Activated CD4-positive, alpha-beta T cell treated with anti-CD3 and anti-CD28 coated beads for 36 hours (primary cell): ENCODE results near the gene MOK. TPM values are rescaled to one million over a fixed set of nuclear protein-coding genes. Genes with fewer than 3 reads are reported as not detected.

ENCODE experiments used
- ATAC-seq: fragments of 200-7000 bp; cut with Tn5 transposase; one replicate; pipeline ENCODE4 v1.10.0; 2021; ENCODE audit warnings: mild to moderate bottlenecking, moderate library complexity
- CTCF ChIA-PET: fragments of 350-600 bp; sonication (Branson Sonifier 250); formaldehyde crosslinking; loops from one replicate; lab custom pipeline; 2021; ENCODE audit warnings: antibody characterized with exemption; lab: Charles Lee
- POLR2A ChIA-PET: fragments of 350-600 bp; sonication (Branson Sonifier 250); formaldehyde crosslinking; loops from one replicate; lab custom pipeline; 2021; ENCODE audit warnings: antibody characterized with exemption, inconsistent platforms; lab: Charles Lee
- DNase-seq: peaks from one replicate; pipeline ENCODE4 v3.0.0-alpha.2; 2020
- H3K27ac Mint-ChIP-seq: one replicate; pipeline ENCODE4 v1.8.0; 2021; ENCODE audit warnings: mixed read lengths
- H3K27me3 Mint-ChIP-seq: one replicate; pipeline ENCODE4 v1.8.0; 2021; ENCODE audit warnings: mixed read lengths
- H3K36me3 Mint-ChIP-seq: one replicate; pipeline ENCODE4 v1.8.0; 2021; ENCODE audit warnings: low read depth, mixed read lengths
- H3K4me1 Mint-ChIP-seq: one replicate; pipeline ENCODE4 v1.8.0; 2021; ENCODE audit warnings: mixed read lengths
- H3K4me3 Mint-ChIP-seq: one replicate; pipeline ENCODE4 v1.8.0; 2021; ENCODE audit warnings: mild to moderate bottlenecking, moderate library complexity, mixed read lengths
- H3K9me3 Mint-ChIP-seq: one replicate; pipeline ENCODE4 v1.8.0; 2021; ENCODE audit warnings: low read depth, mixed read lengths
- intact Hi-C, 2 experiments: fragments of 100-400 bp; cut with DNase I in 1 of 2; cut with micrococcal nuclease in 1 of 2; formaldehyde crosslinking; loops; one replicate each; pipeline versions ENCODE4 v1.14.2 to v1.15.1; 2022 to 2024; cut with DNase I, micrococcal nuclease
- total RNA-seq, 2 experiments: library from RNA; stranded (reverse); gene quantifications; one replicate each; pipeline ENCODE4 v1.2.3, GENCODE V29; 2021

Gene MOK
- total RNA-seq, 2 experiments from 2014 or later, result 6.5 to 6.6 TPM

DNA sequence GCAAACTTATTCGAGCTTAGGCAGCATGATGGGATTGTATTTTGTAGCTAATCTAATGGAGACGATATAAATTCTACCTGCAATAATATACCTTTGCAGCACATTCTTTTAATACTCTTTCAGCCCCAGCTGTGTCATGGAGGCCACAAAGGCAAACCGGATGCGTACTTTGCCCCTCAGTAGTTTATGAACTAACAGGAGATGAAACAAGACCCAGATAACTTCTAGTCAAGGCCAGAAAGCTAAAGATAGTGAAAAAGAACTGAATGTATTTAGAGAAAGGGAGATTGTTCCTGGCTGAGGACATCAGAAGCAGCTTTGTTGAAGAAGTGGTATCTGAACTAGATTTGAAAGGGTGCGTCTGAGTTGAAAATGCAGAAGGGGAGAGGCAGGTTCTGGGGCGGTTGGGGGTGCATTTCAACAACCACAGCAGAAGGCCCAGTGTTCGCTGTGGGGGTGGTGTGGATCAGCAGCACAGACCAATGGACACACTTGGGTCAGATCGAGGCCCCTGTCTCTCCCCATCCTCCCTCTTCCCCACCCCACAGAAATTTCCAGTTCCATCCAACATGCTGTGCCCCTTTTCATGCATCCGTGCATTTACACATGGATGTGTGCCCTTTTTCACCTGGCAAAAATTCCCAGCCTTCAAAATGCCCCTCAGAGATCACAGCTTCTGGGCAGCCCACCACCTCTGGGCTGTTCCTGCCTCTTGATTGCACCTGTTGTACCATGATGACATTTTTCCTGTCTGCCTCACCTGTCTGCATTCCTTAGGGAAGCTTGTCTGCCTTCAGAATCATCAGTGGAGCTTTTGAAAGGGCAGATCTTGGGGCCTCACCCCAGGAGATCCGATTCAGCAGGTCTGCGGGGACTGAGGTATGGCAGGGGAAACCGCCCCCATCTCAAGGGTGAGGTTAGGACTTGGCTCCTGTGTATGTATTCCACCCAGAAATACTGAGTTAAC, 16.8 kb upstream of the MOK start:
- Mint-ChIP-seq H3K4me3 (peak overlapping the region; percentile 87), H3K27ac (no peak overlapping the region)

DNA sequence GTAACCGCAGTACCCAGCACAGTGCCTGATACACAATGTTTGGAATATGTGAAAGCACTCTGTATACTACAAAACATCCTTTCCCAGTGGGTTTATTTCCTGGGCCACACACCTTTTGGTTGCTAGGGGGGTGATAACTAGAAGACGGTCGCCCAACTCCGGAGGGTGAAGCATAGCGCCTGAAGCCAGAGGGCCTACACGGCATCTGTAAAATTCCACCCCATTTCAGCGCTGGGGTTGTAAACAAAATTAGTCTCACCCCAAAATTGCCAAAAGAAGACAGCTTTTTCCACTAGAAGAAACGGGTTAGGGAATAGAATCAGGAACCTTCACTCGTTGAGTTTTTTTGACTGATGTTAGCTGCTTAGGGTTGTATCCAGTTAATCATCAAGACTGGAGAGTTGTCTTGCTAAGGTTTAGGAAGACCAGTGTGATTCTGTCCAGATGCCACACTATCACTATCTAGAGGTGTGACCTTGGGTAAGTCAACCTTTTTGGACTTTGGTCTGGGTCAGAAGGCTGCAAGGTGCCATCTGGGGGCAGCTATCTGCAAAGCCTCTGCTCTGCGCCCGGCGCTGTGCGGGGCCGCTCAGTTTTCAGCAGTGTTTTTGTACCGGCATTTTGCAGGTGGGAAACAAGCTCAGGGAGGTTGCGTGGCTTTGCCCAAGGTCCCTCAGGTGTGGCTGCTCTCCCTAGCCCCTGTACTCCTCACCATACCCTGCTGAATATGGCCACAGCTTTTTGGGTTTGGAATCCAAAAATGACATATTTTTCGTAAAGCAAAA, 15.9 kb upstream of the MOK start:
- peaks cover 44% of the 10 kb centered on the region for H3K4me1 Mint-ChIP-seq
- peak overlapping the region; percentile 87 for H3K4me3 Mint-ChIP-seq
- ChIA-PET CTCF (interaction anchor here (0.5 to 1.2 kb wide), 5 partner anchors 16 to 273 kb away, joined by 3 to 4 read pairs (median 4); partner anchors contain the start of genes CINP, MOK and TECPR2), POLR2A (interaction anchor here (0.6 kb wide), 1 partner anchor 1025 kb away, joined by 9 read pairs; no protein-coding TSS in a partner anchor)
- H3K27ac Mint-ChIP-seq, result peak overlapping the region; percentile 86
- no peak for DNase-seq
- ATAC-seq, result no peak
- no peaks in the 10 kb centered on the region for H3K27me3 Mint-ChIP-seq
- intact Hi-C loops, result no loop called here
- no peaks in the 10 kb centered on the region for H3K9me3 Mint-ChIP-seq
- H3K36me3 Mint-ChIP-seq, result peaks cover 1% of the 10 kb centered on the region

More for the DNA sequence above, 16.8 kb upstream of the MOK start:
- ATAC-seq (no peak), DNase-seq (no peak)
- Mint-ChIP-seq H3K9me3 (no peaks in the 10 kb centered on the region), H3K36me3 (peaks cover 5% of the 10 kb centered on the region), H3K4me1 (peaks cover 36% of the 10 kb centered on the region), H3K27me3 (no peaks in the 10 kb centered on the region)
- intact Hi-C loops, result no loop called here
- ChIA-PET CTCF (interaction anchor here (0.5 to 1.2 kb wide), 8 partner anchors 16 to 373 kb away, joined by 3 to 4 read pairs (median 3); partner anchors contain the start of gene MOK), POLR2A (interaction anchor here (0.6 kb wide), 1 partner anchor 1024 kb away, joined by 9 read pairs; no protein-coding TSS in a partner anchor)

DNA sequence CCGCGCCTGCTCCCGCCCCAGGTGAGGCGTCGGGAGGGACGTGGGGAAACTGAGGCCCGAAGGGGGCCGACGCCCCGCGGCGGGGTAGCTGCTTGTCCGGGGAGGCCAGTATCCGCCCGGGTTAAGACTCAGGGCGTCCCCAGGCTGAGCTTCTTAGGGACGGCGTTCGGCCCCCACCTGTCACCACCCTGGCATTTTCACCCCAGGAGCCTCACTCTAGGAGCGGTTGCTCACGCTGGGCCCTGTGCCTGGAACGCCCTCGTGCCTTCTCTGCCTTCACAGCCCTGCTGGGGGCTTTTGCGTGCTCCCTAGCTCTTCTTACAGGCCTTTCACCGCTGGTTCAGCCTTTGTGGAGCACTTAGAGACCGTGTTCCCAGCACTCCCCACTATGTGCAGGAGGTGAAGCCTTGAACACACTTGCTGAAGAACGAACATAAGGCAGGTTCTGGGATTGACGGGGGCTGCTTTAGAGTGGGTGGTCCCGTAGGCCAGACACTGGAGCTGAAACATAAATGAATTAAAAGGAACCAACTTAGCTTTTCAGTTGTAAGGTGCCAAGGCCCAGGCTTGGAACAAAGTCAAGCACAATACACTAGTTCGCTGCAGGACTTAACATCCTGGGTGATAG, 15.2 kb upstream of the MOK start:
- peak overlapping the region; percentile 87 for H3K4me3 Mint-ChIP-seq
- intact Hi-C loops, result no loop called here
- H3K9me3 Mint-ChIP-seq, result no peaks in the 10 kb centered on the region
- POLR2A ChIA-PET, result no interaction called here
- no peaks in the 10 kb centered on the region for H3K27me3 Mint-ChIP-seq
- H3K27ac Mint-ChIP-seq, result peak overlapping the region; percentile 86
- H3K4me1 Mint-ChIP-seq, result peaks cover 44% of the 10 kb centered on the region
- ATAC-seq (no peak), DNase-seq (peak; percentile 56)
- CTCF ChIA-PET, result interaction anchor here (1.2 to 1.3 kb wide), 4 partner anchors 15 to 196 kb away, joined by 4 to 6 read pairs (median 4); partner anchors contain the start of genes CINP, MOK and TECPR2
- peaks cover 1% of the 10 kb centered on the region for H3K36me3 Mint-ChIP-seq

DNA sequence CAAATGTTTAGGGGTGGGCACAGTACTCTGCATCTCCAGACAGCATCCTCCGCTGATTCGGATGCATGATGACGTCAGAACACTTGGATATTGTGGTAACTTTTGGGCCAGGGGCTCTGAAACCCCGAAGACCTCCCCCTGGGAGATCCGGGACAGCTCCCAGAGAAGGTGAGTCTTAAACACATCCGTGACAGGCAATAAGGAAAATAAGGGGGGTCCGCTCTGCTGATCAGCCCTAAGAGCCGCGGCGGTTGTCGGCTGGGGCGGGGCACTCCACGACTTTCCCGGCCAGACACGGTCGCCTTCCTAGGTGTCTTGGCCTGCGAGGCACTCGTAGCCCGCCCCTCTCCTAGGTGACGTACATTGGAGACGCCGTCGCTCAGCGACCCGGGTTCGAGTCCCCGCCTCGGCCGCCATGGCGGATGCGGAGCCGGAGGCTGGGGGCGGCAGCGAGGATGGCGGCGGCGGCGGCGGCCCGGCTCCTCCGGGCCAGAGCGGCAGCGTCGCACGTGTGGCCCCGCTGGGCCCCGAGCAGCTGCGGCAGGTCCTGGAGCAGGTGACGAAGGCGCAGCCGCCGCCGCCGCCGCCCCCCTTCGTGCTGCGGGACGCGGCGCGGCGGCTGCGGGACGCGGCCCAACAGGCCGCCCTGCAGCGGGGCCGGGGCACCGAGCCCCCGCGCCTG, 14.5 kb upstream of the MOK start, which contains the start of gene ZNF839:
Gene ZNF839 (plus strand): TSS at position 396 of the 682 bp plus-strand sequence. CDS start 20 bp downstream, at position 416.
- DNase-seq (peak; percentile 97), ATAC-seq (peak; percentile 72)
- no peaks in the 10 kb centered on the region for H3K27me3 Mint-ChIP-seq
- ChIA-PET POLR2A (no interaction called here), CTCF (interaction anchor here (0.6 to 1.4 kb wide), 7 partner anchors 11 to 511 kb away, joined by 3 to 6 read pairs (median 4); partner anchors contain the start of genes CINP and TECPR2)
- H3K9me3 Mint-ChIP-seq, result no peaks in the 10 kb centered on the region
- H3K4me1 Mint-ChIP-seq, result peaks cover 50% of the 10 kb centered on the region
- H3K27ac Mint-ChIP-seq, result peak within 1 kb of the TSS; percentile 98
- H3K36me3 Mint-ChIP-seq, result peaks cover 1% of the 10 kb centered on the region
- intact Hi-C loops, result loop anchor here (1.0 to 10.0 kb wide), 13 partner anchors 43 to 1015 kb away; partner anchors contain the start of genes CINP (in 2 of the 2), TECPR2 (in 2 of the 2), EIF5 (in 1 of the 2) and HSP90AA1 (in 1 of the 2)
- H3K4me3 Mint-ChIP-seq, result peak within 1 kb of the TSS; percentile 92

GRCh38 chr14:102318781-102319276, 13.9 kb upstream of the MOK start:
- DNase-seq, result peak; percentile 41
- peak; percentile 3 for ATAC-seq
- Mint-ChIP-seq H3K4me1 (peaks cover 57% of the 10 kb centered on the region), H3K9me3 (no peaks in the 10 kb centered on the region), H3K36me3 (peaks cover 1% of the 10 kb centered on the region), H3K4me3 (peak overlapping the region; percentile 92), H3K27ac (peak overlapping the region; percentile 98), H3K27me3 (no peaks in the 10 kb centered on the region)
- POLR2A ChIA-PET, result no interaction called here
- intact Hi-C loops, result loop anchor here (1.0 to 10.0 kb wide), 13 partner anchors 43 to 1016 kb away; partner anchors contain the start of genes CINP (in 2 of the 2), TECPR2 (in 2 of the 2), EIF5 (in 1 of the 2) and HSP90AA1 (in 1 of the 2)
- CTCF ChIA-PET, result interaction anchor here (0.6 to 1.9 kb wide), 6 partner anchors 10 to 611 kb away, joined by 3 to 6 read pairs (median 4); partner anchors contain the start of genes CINP and TECPR2

GRCh38 chr14:102317564-102318248, 12.7 kb upstream of the MOK start:
- H3K9me3 Mint-ChIP-seq, result no peaks in the 10 kb centered on the region
- H3K27ac Mint-ChIP-seq, result peak overlapping the region; percentile 98
- ChIA-PET CTCF (interaction anchor here (0.6 to 2.2 kb wide), 13 partner anchors 13 to 610 kb away, joined by 3 to 17 read pairs (median 4); partner anchors contain the start of genes ANKRD9, CINP, MOK and TECPR2), POLR2A (interaction anchor here (0.9 kb wide), 1 partner anchor 44 kb away, joined by 3 read pairs; no protein-coding TSS in a partner anchor)
- ATAC-seq, result peak; percentile 17
- peaks cover 61% of the 10 kb centered on the region for H3K4me1 Mint-ChIP-seq
- DNase-seq, result peak; percentile 76
- intact Hi-C loops, result loop anchor here (1.0 to 10.0 kb wide), 14 partner anchors 133 to 1017 kb away; partner anchors contain the start of genes HSP90AA1 (in 2 of the 2), DYNC1H1 (in 1 of the 2), EIF5 (in 1 of the 2) and PPP2R5C (in 1 of the 2)
- no peaks in the 10 kb centered on the region for H3K27me3 Mint-ChIP-seq
- H3K4me3 Mint-ChIP-seq, result peak overlapping the region; percentile 92
- no peaks in the 10 kb centered on the region for H3K36me3 Mint-ChIP-seq

DNA sequence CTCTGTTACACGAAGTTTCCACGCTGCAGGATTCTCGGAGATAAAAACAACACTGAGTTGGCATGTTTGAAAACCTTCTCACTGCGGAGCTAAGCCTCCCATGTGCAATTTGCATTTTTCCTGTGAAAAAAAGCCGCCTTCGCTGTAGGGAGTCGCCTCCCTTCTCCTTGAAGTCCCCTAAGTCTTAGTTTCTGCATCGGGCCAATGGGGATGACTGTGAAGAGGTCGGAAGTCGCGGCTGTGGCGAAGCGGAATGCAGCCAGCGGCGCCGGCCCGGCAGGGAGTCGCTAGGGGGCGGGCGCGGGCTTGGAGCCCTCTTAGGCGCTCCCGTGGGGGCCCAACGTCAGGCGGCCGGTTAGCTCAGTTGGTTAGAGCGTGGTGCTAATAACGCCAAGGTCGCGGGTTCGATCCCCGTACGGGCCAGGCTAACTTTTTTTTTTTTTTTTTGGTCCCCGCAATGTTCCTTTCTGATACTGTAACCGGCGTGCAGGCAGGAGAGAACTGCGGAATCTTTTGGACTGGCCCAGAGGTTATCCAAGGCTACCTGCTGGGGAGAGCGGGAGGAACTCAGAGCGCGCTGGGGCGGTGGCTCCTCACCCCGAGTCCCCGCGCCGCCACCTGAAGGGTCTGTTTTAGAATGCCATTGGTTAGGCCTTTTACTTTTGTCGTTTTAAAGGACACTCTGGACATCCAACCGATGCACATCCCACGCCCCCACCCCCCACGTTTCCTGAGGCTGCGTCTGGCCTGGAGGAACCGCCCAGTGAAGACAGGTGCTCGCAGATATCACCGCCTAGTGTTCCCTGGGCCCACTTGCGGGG, 12.0 kb upstream of the MOK start:
- ATAC-seq (peak; percentile 69), DNase-seq (peak; percentile 97)
- CTCF ChIA-PET, result interaction anchor here (0.6 to 2.2 kb wide), 15 partner anchors 13 to 610 kb away, joined by 3 to 17 read pairs (median 4); partner anchors contain the start of genes ANKRD9 and MOK
- peaks cover 61% of the 10 kb centered on the region for H3K4me1 Mint-ChIP-seq
- H3K36me3 Mint-ChIP-seq, result no peaks in the 10 kb centered on the region
- H3K9me3 Mint-ChIP-seq, result no peaks in the 10 kb centered on the region
- POLR2A ChIA-PET, result interaction anchor here (0.5 to 0.6 kb wide), 4 partner anchors 43 to 456 kb away, joined by 3 to 5 read pairs (median 3); no protein-coding TSS in a partner anchor
- no peaks in the 10 kb centered on the region for H3K27me3 Mint-ChIP-seq
- intact Hi-C loops, result loop anchor here (1.0 to 10.0 kb wide), 12 partner anchors 132 to 612 kb away; partner anchors contain the start of genes HSP90AA1 (in 2 of the 2), DYNC1H1 (in 1 of the 2), PPP2R5C (in 1 of the 2) and RCOR1 (in 1 of the 2)
- peak overlapping the region; percentile 92 for H3K4me3 Mint-ChIP-seq
- H3K27ac Mint-ChIP-seq, result peak overlapping the region; percentile 98

DNA sequence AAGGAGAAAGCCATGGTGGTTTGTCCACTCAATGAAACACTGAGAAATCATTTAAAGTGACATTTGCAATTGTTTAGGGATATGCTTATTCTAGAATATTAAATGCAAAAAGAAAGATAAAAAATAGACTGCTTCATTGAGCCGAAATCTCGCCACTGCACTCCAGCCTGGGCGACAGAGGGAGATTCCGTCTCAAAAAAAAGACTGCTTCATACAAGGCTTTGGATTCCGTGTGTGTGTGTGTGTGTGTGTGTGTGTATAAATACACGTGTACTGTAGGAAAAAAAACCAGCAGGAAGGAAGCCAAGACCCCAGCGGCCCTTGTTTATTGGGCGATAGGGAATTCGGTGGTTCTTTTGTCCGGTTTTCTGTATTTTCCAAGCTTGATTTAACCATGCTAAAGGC, 11.4 kb upstream of the MOK start:
- no peaks in the 10 kb centered on the region for H3K36me3 Mint-ChIP-seq
- intact Hi-C loops, result loop anchor here (2.0 to 10.0 kb wide), 8 partner anchors 132 to 612 kb away; partner anchors contain the start of genes HSP90AA1 (in 1 of the 2), PPP2R5C (in 1 of the 2) and TRAF3 (in 1 of the 2)
- ChIA-PET CTCF (interaction anchor here (0.6 to 2.2 kb wide), 9 partner anchors 12 to 276 kb away, joined by 3 to 17 read pairs (median 4); partner anchors contain the start of gene MOK), POLR2A (interaction anchor here (0.6 kb wide), 3 partner anchors 44 to 457 kb away, joined by 3 to 5 read pairs (median 3); no protein-coding TSS in a partner anchor)
- no peak for ATAC-seq
- H3K27ac Mint-ChIP-seq, result peak overlapping the region; percentile 98
- peak; percentile 51 for DNase-seq
- no peaks in the 10 kb centered on the region for H3K27me3 Mint-ChIP-seq
- H3K9me3 Mint-ChIP-seq, result no peaks in the 10 kb centered on the region
- H3K4me1 Mint-ChIP-seq, result peaks cover 55% of the 10 kb centered on the region
- H3K4me3 Mint-ChIP-seq, result peak overlapping the region; percentile 92
